ENCODE measurements around the gene PARD3B. TPM values are rescaled to one million over a fixed set of nuclear protein-coding genes. Genes with fewer than 3 reads are reported as not detected.

The PARD3B gene
- total and polyA plus RNA-seq, 10 of the 15 experiments (the other 5 are each of a cell fraction or from before 2014, with no cell fraction given), result 0.01 to 0.54 (median 0.07) TPM; not detected in 7

DNA sequence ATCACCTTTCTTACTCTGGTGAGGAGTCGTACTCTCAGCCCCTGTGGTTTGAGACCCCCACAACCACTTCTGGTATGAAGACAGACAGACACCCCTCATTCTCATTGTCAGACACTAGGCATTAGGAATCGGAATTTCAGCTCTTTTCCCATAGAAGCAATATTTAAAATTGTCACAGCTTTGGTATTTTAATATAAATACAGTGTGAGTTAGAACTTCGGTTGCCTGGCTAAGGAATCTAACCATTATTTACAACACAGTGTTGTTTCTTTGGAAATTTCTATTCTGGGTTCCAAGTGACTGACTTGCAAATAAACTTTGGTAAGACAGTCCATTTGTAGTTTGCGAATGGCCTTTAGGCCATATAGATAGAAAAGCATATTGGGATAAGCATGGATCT, 318.1 kb downstream of the PARD3B start:
- no peak overlapping the region for H3K9ac ChIP-seq (ENCODE audit: control insufficient read depth, insufficient read depth, low read length)
- no peak overlapping the region for H3K27ac ChIP-seq (ENCODE audit: control insufficient read depth, insufficient read depth)
- CTCF ChIA-PET, result no interaction called here
- FAIRE-seq, result no peak
- no peak overlapping the region for H2AFZ ChIP-seq (ENCODE audit: control insufficient read depth, low read depth, low read length)
- H3K4me2 ChIP-seq (ENCODE audit: control insufficient read depth, insufficient read depth), result no peak overlapping the region
- no peak for DNase-seq (ENCODE audit: low read depth, low spot score)
- no peaks in the 10 kb centered on the region for H3K79me2 ChIP-seq (ENCODE audit: control insufficient read depth, insufficient read depth, low read length)
- intact Hi-C loops (cut with micrococcal nuclease; ENCODE audit: unreplicated experiment), result no loop called here
- no peaks in the 10 kb centered on the region for H4K20me1 ChIP-seq (ENCODE audit: control insufficient read depth, insufficient read depth)
- no peaks in the 10 kb centered on the region for H3K36me3 ChIP-seq (ENCODE audit: control insufficient read depth in 2 of 2, insufficient read depth in 2 of 2, low read length in 1 of 2)
- RAD21 ChIA-PET (ENCODE audit: unreplicated experiment), result no interaction called here
- POLR2A ChIA-PET, result no interaction called here
- in situ Hi-C loops (cut with MboI), result no loop called here
- H3K4me3 ChIP-seq, result no peak overlapping the region
- SMC1A ChIA-PET (ENCODE audit: uncharacterized antibody, unreplicated experiment), result no interaction called here
- 28% methylated on average over 4 of the region's 4 CpGs for whole genome bisulfite sequencing (ENCODE audit: insufficient coverage, insufficient replicate concordance, low lambda C conversion rate, missing lambda C conversion rate)
- no peaks in the 10 kb centered on the region for H3K4me1 ChIP-seq (ENCODE audit: control insufficient read depth, insufficient read depth, low read length)
- BruUV-seq (replicated peaks), result no TSS peak
- H3K27me3 ChIP-seq (replicated peaks in 1 of 2; ENCODE audit: control insufficient read depth in 2 of 2, insufficient read depth in 2 of 2, low read length in 1 of 2), result no peaks in the 10 kb centered on the region; a peak in 1 of 4 replicates
- no peak for ATAC-seq
- no peaks in the 10 kb centered on the region for H3K9me3 ChIP-seq (replicated peaks; ENCODE audit: control insufficient read depth, insufficient read depth, low read length)
- TF ChIP-seq KAT2A (conservative IDR thresholded peaks at IDR 0.05; ENCODE audit: control insufficient read depth, low read depth, low read length) (no peak), ZBED1 (IDR thresholded peaks at IDR 0.05; ENCODE audit: borderline replicate concordance) (no peak), BCLAF1 (IDR thresholded peaks at IDR 0.05) (no peak), RUNX3 (IDR thresholded peaks at IDR 0.05; ENCODE audit: low read length) (no peak), NRF1 (conservative IDR thresholded peaks at IDR 0.05; ENCODE audit: low read depth, low read length) (no peak), ESRRA (IDR thresholded peaks at IDR 0.05; ENCODE audit: low read length) (no peak), NFYA (IDR thresholded peaks at IDR 0.05; ENCODE audit: borderline replicate concordance, low read depth, low read length) (no peak), CHD1 (IDR thresholded peaks at IDR 0.05; ENCODE audit: low read depth, low read length) (no peak), ZSCAN29 (IDR thresholded peaks at IDR 0.05) (no peak), CHD2 (IDR thresholded peaks at IDR 0.05; ENCODE audit: borderline replicate concordance, low read depth, low read length) (no peak), EGR1 (IDR thresholded peaks at IDR 0.05; ENCODE audit: borderline replicate concordance in 1 of 2, low read depth in 2 of 2, low read length in 2 of 2) (no peak), MEF2B (IDR thresholded peaks at IDR 0.05; ENCODE audit: partially characterized antibody, poor library complexity, severe bottlenecking) (no peak)
- TF ChIP-seq, protein P1, sequence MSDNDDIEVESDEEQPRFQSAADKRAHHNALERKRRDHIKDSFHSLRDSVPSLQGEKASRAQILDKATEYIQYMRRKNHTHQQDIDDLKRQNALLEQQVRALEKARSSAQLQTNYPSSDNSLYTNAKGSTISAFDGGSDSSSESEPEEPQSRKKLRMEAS (IDR thresholded peaks at IDR 0.05; ENCODE audit: low read depth, low read length), result no peak
